Measurements from ENCODE around the gene DTHD1. TPM values are rescaled to one million over a fixed set of nuclear protein-coding genes. Genes with fewer than 3 reads are reported as not detected.

DTHD1 gene
- total RNA-seq, 1 experiment from 2014 or later, result not detected

DNA sequence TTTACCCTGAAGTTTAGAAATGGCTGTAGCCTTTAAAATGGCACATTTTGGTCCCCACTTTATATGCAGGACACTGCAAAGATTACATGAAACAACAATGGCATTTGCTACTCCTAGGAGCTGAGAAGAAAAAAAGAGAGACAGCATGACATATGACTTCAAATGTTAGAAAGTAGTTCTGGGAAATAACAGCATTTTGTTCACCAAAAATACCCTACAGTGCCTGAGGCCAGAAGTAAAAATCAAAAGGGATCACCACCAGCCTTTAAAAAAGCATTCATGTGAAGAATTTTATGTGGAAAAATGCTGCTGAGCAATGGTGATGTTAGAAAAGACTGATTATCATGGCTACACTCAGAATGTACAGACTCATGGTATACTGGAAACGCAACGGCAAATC lies 110.0 kb downstream of the DTHD1 start:
- no peak for TF ChIP-seq YY1 (IDR thresholded peaks at IDR 0.05; ENCODE audit: extremely low read depth, insufficient replicate concordance, low read depth, low read length)
- TF ChIP-seq CBX3 (IDR thresholded peaks at IDR 0.05; ENCODE audit: low read depth), result no peak
- TF ChIP-seq, protein P1, sequence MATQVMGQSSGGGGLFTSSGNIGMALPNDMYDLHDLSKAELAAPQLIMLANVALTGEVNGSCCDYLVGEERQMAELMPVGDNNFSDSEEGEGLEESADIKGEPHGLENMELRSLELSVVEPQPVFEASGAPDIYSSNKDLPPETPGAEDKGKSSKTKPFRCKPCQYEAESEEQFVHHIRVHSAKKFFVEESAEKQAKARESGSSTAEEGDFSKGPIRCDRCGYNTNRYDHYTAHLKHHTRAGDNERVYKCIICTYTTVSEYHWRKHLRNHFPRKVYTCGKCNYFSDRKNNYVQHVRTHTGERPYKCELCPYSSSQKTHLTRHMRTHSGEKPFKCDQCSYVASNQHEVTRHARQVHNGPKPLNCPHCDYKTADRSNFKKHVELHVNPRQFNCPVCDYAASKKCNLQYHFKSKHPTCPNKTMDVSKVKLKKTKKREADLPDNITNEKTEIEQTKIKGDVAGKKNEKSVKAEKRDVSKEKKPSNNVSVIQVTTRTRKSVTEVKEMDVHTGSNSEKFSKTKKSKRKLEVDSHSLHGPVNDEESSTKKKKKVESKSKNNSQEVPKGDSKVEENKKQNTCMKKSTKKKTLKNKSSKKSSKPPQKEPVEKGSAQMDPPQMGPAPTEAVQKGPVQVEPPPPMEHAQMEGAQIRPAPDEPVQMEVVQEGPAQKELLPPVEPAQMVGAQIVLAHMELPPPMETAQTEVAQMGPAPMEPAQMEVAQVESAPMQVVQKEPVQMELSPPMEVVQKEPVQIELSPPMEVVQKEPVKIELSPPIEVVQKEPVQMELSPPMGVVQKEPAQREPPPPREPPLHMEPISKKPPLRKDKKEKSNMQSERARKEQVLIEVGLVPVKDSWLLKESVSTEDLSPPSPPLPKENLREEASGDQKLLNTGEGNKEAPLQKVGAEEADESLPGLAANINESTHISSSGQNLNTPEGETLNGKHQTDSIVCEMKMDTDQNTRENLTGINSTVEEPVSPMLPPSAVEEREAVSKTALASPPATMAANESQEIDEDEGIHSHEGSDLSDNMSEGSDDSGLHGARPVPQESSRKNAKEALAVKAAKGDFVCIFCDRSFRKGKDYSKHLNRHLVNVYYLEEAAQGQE (IDR thresholded peaks at IDR 0.05; ENCODE audit: low read depth), result no peak
- TF ChIP-seq FOSL1 (IDR thresholded peaks at IDR 0.05; ENCODE audit: low read depth), result no peak
- no peak for TF ChIP-seq POLR2A (IDR thresholded peaks at IDR 0.05; ENCODE audit: borderline replicate concordance, extremely low read depth, insufficient read depth, insufficient read length)
- no peak for TF ChIP-seq SP1 (IDR thresholded peaks at IDR 0.05; ENCODE audit: low read depth)
- no peak for TF ChIP-seq SRF (IDR thresholded peaks at IDR 0.05; ENCODE audit: low read depth)
- no peak for TF ChIP-seq JUND (IDR thresholded peaks at IDR 0.05)
- no peak for TF ChIP-seq ZFX (IDR thresholded peaks at IDR 0.05)
- no peak for TF ChIP-seq EZH2 (IDR thresholded peaks at IDR 0.05)
- no peak for TF ChIP-seq CEBPB (IDR thresholded peaks at IDR 0.05; ENCODE audit: low read depth)
- no peak for TF ChIP-seq SIN3A (IDR thresholded peaks at IDR 0.05; ENCODE audit: low read depth)
- ATAC-seq (no peak), DNase-seq (ENCODE audit: low read depth, low spot score) (no peak)
- POLR2A ChIA-PET, result no interaction called here
- Histone ChIP-seq H3K27ac (ENCODE audit: low read depth, low read length) (no peak overlapping the region), H4K20me1 (ENCODE audit: insufficient read depth) (no peaks in the 10 kb centered on the region), H3K36me3 (ENCODE audit: control insufficient read depth in 1 of 2, insufficient read depth in 2 of 2, low read length in 2 of 2) (no peaks in the 10 kb centered on the region), H3K4me1 (ENCODE audit: control insufficient read depth in 1 of 2, insufficient read depth in 2 of 2, low read length in 2 of 2) (peaks cover 5 to 51% of the 10 kb centered on the region in 2 experiments; a peak in 3 of 4 replicates), H3K9me3 (ENCODE audit: control insufficient read depth in 1 of 2, insufficient read depth in 1 of 2, low read depth in 1 of 2, low read length in 2 of 2) (no peaks in the 10 kb centered on the region), H3K79me2 (ENCODE audit: insufficient read depth, low read length) (no peaks in the 10 kb centered on the region), H3K9ac (ENCODE audit: low read length) (no peak overlapping the region), H3K27me3 (ENCODE audit: insufficient read depth, low read length) (no peaks in the 10 kb centered on the region), H3K4me2 (ENCODE audit: low read length) (no peak overlapping the region), H3K9me2 (ENCODE audit: insufficient read depth) (no peaks in the 10 kb centered on the region), H3K4me3 (replicated peaks in 1 of 2; ENCODE audit: low read depth in 1 of 2, low read length in 2 of 2) (no peak overlapping the region), H2AFZ (ENCODE audit: low read depth, low read length, poor library complexity, severe bottlenecking) (no peak overlapping the region)
- BruUV-seq (replicated peaks), result no TSS peak
- intact Hi-C loops (cut with micrococcal nuclease), result no loop called here
- CTCF ChIA-PET, result no interaction called here
- RAD21 ChIA-PET (ENCODE audit: low non-redundant PET in 1 of 2, low total read pairs in 2 of 2, uncharacterized antibody in 2 of 2, unreplicated experiment in 2 of 2), result no interaction called here

All from HCT116 (cell line).